ENCODE results near the gene FRAS1. TPM values are rescaled to one million over a fixed set of nuclear protein-coding genes. Genes with fewer than 3 reads are reported as not detected.
"Not testable (repeated sequence)": the region's sequence is repeated elsewhere in the genome, so short reads cannot be mapped to it uniquely, and the experiment has no call there.

Gene FRAS1
- total and polyA plus RNA-seq, 4 donors, result 0.08 to 1.4 (median 0.87) TPM; not detected in 1

GRCh38 chr4:78441756-78442155 lies 384.6 kb downstream of the FRAS1 start:
- Histone ChIP-seq H3K27ac (ENCODE audit: low read depth in 1 of 2, low read length in 2 of 2) (no peak overlapping the region), H3K4me1 (ENCODE audit: control insufficient read depth in 1 of 2, insufficient read depth in 2 of 2, low read length in 2 of 2) (no peaks in the 10 kb centered on the region), H3K36me3 (ENCODE audit: control insufficient read depth in 1 of 2, insufficient read depth in 2 of 2, low read length in 1 of 2) (no peaks in the 10 kb centered on the region), H3K27me3 (ENCODE audit: control insufficient read depth in 1 of 2, insufficient read depth in 2 of 2, low read length in 1 of 2) (no peaks in the 10 kb centered on the region), H3K4me3 (ENCODE audit: low read length in 2 of 2) (no peak overlapping the region), H3K9me3 (ENCODE audit: control insufficient read depth, low read length) (no peaks in the 10 kb centered on the region)
- no peak for ATAC-seq (ENCODE audit: low FRiP score)
- WGBS, 2 donors, result 76 to 85% methylated on average over 2 of the region's 2 CpGs
- intact Hi-C loops (cut with DNase I), result no loop called here
- no peak for DNase-seq

GRCh38 chr4:78446619-78447018 lies 389.5 kb downstream of the FRAS1 start:
- 93% methylated on average over 5 of the region's 5 CpGs for WGBS, 2 donors
- DNase-seq (no peak), ATAC-seq (ENCODE audit: low FRiP score) (no peak)
- Histone ChIP-seq H3K9me3 (ENCODE audit: control insufficient read depth, low read length) (no peaks in the 10 kb centered on the region), H3K4me1 (ENCODE audit: control insufficient read depth in 1 of 2, insufficient read depth in 2 of 2, low read length in 2 of 2) (no peaks in the 10 kb centered on the region), H3K27ac (ENCODE audit: low read depth in 1 of 2, low read length in 2 of 2) (no peak overlapping the region), H3K36me3 (ENCODE audit: control insufficient read depth in 1 of 2, insufficient read depth in 2 of 2, low read length in 1 of 2) (no peaks in the 10 kb centered on the region), H3K27me3 (ENCODE audit: control insufficient read depth in 1 of 2, insufficient read depth in 2 of 2, low read length in 1 of 2) (no peaks in the 10 kb centered on the region), H3K4me3 (ENCODE audit: low read length in 2 of 2) (no peak overlapping the region)
- intact Hi-C loops (cut with DNase I), result no loop called here

DNA sequence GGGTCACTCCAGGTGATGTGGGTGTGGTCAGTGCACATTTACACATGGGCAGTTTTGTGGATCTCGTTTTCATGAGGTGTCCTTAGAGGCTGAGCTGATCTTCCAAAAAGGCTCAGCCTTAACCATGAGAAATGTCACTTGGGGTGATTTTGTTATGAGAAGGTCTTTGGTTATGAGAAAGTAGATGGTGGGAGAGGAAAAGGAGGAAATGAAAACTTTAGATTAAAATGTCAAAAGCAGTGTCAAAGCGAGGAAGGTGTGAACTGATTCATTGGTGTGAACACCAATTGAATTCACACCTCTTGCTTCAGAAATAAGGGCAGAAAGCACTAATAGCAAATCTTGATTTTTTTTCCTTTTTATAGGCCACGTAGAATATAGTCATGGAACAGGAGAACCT lies 394.3 kb downstream of the FRAS1 start:
- H3K9me3 ChIP-seq (ENCODE audit: control insufficient read depth, low read length), result peaks cover 1% of the 10 kb centered on the region
- DNase-seq (no peak), ATAC-seq (ENCODE audit: low FRiP score) (no peak)
- H3K27ac ChIP-seq (ENCODE audit: low read depth in 1 of 2, low read length in 2 of 2), result no peak overlapping the region
- intact Hi-C loops (cut with DNase I), result no loop called here
- no peak overlapping the region for H3K4me3 ChIP-seq (ENCODE audit: low read length in 2 of 2)
- H3K4me1 ChIP-seq (ENCODE audit: control insufficient read depth in 1 of 2, insufficient read depth in 2 of 2, low read length in 2 of 2), result no peaks in the 10 kb centered on the region
- H3K36me3 ChIP-seq (ENCODE audit: control insufficient read depth in 1 of 2, insufficient read depth in 2 of 2, low read length in 1 of 2), result peaks cover 0 to 2% of the 10 kb centered on the region in 2 donors
- WGBS, 2 donors, result 66 to 80% methylated on average over 3 of the region's 3 CpGs
- no peaks in the 10 kb centered on the region for H3K27me3 ChIP-seq (ENCODE audit: control insufficient read depth in 1 of 2, insufficient read depth in 2 of 2, low read length in 1 of 2)

- no peak for DNase-seq
- no peaks in the 10 kb centered on the region for H3K4me1 ChIP-seq (ENCODE audit: control insufficient read depth in 1 of 2, insufficient read depth in 2 of 2, low read length in 2 of 2)
- 81 to 87% methylated on average over 3 of the region's 3 CpGs for WGBS, 2 donors
These were observed 396.9 kb downstream of the FRAS1 start for GRCh38 chr4:78454016-78454415.

GRCh38 chr4:78457751-78458150 lies 400.6 kb downstream of the FRAS1 start:
- H3K4me1 ChIP-seq (ENCODE audit: control insufficient read depth in 1 of 2, insufficient read depth in 2 of 2, low read length in 2 of 2), result no peaks in the 10 kb centered on the region
- H3K4me3 ChIP-seq (ENCODE audit: low read length in 2 of 2), result no peak overlapping the region
- intact Hi-C loops (cut with DNase I), result no loop called here
- DNase-seq (no peak), ATAC-seq (ENCODE audit: low FRiP score) (no peak)
- no peak overlapping the region for H3K27ac ChIP-seq (ENCODE audit: low read depth in 1 of 2, low read length in 2 of 2)
- peaks cover 1% of the 10 kb centered on the region for H3K9me3 ChIP-seq (ENCODE audit: control insufficient read depth, low read length)
- H3K27me3 ChIP-seq (ENCODE audit: control insufficient read depth in 1 of 2, insufficient read depth in 2 of 2, low read length in 1 of 2), result no peaks in the 10 kb centered on the region
- H3K36me3 ChIP-seq (ENCODE audit: control insufficient read depth in 1 of 2, insufficient read depth in 2 of 2, low read length in 1 of 2), result no peaks in the 10 kb centered on the region
- 62 to 77% methylated on average over 3 of the region's 3 CpGs for WGBS, 2 donors

More at GRCh38 chr4:78454016-78454415, 396.9 kb downstream of the FRAS1 start:
- intact Hi-C loops (cut with DNase I), result no loop called here
- no peak overlapping the region for H3K27ac ChIP-seq (ENCODE audit: low read depth in 1 of 2, low read length in 2 of 2)
- no peak overlapping the region for H3K4me3 ChIP-seq (ENCODE audit: low read length in 2 of 2)
- peaks cover 0 to 2% of the 10 kb centered on the region in 2 donors for H3K36me3 ChIP-seq (ENCODE audit: control insufficient read depth in 1 of 2, insufficient read depth in 2 of 2, low read length in 1 of 2)
- H3K9me3 ChIP-seq (ENCODE audit: control insufficient read depth, low read length), result peaks cover 1% of the 10 kb centered on the region
- no peak for ATAC-seq (ENCODE audit: low FRiP score)
- H3K27me3 ChIP-seq (ENCODE audit: control insufficient read depth in 1 of 2, insufficient read depth in 2 of 2, low read length in 1 of 2), result no peaks in the 10 kb centered on the region

DNA sequence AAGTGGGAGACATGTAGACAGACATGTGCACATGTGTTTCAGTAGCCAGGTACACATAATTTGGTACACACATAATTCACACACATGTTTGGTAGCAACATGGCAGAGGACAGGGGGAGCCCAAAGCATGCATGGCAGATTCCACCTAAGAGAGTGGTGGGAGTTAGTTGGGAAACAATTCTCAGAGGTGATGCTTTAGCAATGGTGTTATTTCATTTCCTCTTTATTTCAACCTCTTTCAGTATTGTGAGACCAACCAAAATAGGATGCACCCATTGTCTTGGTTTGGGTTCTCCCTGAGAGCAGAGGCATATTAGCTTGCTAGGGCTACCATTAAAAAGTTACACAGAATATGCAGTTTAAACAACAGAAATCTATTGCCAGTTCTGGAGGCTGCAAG lies 402.2 kb downstream of the FRAS1 start:
- DNase-seq (no peak), ATAC-seq (ENCODE audit: low FRiP score) (no peak)
- Histone ChIP-seq H3K4me1 (ENCODE audit: control insufficient read depth in 1 of 2, insufficient read depth in 2 of 2, low read length in 2 of 2) (no peaks in the 10 kb centered on the region), H3K4me3 (ENCODE audit: low read length in 2 of 2) (no peak overlapping the region), H3K9me3 (ENCODE audit: control insufficient read depth, low read length) (no peaks in the 10 kb centered on the region), H3K36me3 (ENCODE audit: control insufficient read depth in 1 of 2, insufficient read depth in 2 of 2, low read length in 1 of 2) (no peaks in the 10 kb centered on the region), H3K27ac (ENCODE audit: low read depth in 1 of 2, low read length in 2 of 2) (no peak overlapping the region), H3K27me3 (ENCODE audit: control insufficient read depth in 1 of 2, insufficient read depth in 2 of 2, low read length in 1 of 2) (no peaks in the 10 kb centered on the region)
- intact Hi-C loops (cut with DNase I), result no loop called here

DNA sequence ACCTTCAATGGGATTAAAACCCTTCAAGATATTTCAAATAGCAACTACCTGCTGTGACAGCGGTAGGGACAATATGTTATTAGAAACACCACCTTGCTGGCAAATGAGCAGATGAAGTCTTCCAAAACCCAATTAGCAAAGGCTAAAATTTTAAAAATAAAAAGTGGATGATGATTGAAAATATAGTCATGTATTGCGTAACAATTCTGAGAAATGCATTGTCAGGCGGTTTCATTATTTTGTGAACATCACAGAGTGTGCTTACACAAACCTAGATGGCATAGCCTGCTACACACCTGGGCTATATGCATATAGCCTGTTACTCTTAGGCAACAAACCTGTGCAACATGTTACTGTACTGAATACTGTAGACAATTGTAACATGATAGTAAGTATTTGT lies 403.2 kb downstream of the FRAS1 start:
- Histone ChIP-seq H3K27me3 (ENCODE audit: control insufficient read depth in 1 of 2, insufficient read depth in 2 of 2, low read length in 1 of 2) (no peaks in the 10 kb centered on the region), H3K9me3 (ENCODE audit: control insufficient read depth, low read length) (no peaks in the 10 kb centered on the region), H3K4me3 (ENCODE audit: low read length in 2 of 2) (no peak overlapping the region), H3K4me1 (ENCODE audit: control insufficient read depth in 1 of 2, insufficient read depth in 2 of 2, low read length in 2 of 2) (no peaks in the 10 kb centered on the region), H3K36me3 (ENCODE audit: control insufficient read depth in 1 of 2, insufficient read depth in 2 of 2, low read length in 1 of 2) (no peaks in the 10 kb centered on the region), H3K27ac (ENCODE audit: low read depth in 1 of 2, low read length in 2 of 2) (no peak overlapping the region)
- intact Hi-C loops (cut with DNase I), result no loop called here
- ATAC-seq (ENCODE audit: low FRiP score) (no peak), DNase-seq (no peak)
- 98% methylated on average over 3 of the region's 3 CpGs for WGBS, 2 donors

DNA sequence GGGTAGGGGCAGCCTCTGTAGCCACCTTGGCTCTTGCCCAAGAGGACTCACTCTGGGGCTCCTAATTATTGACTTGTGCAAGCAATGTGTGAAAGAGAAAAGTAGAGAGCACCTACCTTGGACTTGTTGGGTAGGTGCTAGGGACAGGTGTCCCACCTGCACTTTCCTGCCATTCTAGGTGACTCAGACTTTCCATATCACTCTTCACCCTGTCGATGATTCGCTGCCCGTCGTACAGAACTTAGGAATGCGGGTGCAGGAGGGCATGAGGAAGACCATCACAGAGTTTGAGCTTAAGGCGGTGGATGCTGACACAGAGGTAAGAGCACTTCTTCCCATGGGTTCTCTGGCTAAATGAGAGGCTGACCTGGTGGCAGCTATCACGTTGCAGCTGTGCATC lies 407.1 kb downstream of the FRAS1 start:
- H3K4me1 ChIP-seq (ENCODE audit: control insufficient read depth in 1 of 2, insufficient read depth in 2 of 2, low read length in 2 of 2), result no peaks in the 10 kb centered on the region
- no peak for ATAC-seq (ENCODE audit: low FRiP score)
- H3K4me3 ChIP-seq (ENCODE audit: low read length in 2 of 2), result no peak overlapping the region
- H3K27ac ChIP-seq (ENCODE audit: low read depth in 1 of 2, low read length in 2 of 2), result no peak overlapping the region
- DNase-seq, result no peak
- intact Hi-C loops (cut with DNase I), result no loop called here
- WGBS, 2 donors, result 79 to 85% methylated on average over 7 of the region's 7 CpGs
- no peaks in the 10 kb centered on the region for H3K9me3 ChIP-seq (ENCODE audit: control insufficient read depth, low read length)
- H3K36me3 ChIP-seq (ENCODE audit: control insufficient read depth in 1 of 2, insufficient read depth in 2 of 2, low read length in 1 of 2), result no peaks in the 10 kb centered on the region
- no peaks in the 10 kb centered on the region for H3K27me3 ChIP-seq (ENCODE audit: control insufficient read depth in 1 of 2, insufficient read depth in 2 of 2, low read length in 1 of 2)

- H3K36me3 ChIP-seq (ENCODE audit: control insufficient read depth in 1 of 2, insufficient read depth in 2 of 2, low read length in 1 of 2); H3K4me1 ChIP-seq (ENCODE audit: control insufficient read depth in 1 of 2, insufficient read depth in 2 of 2, low read length in 2 of 2); H3K9me3 ChIP-seq (ENCODE audit: control insufficient read depth, low read length); H3K27me3 ChIP-seq (ENCODE audit: control insufficient read depth in 1 of 2, insufficient read depth in 2 of 2, low read length in 1 of 2); H3K4me3 ChIP-seq (ENCODE audit: low read length in 2 of 2); ATAC-seq (ENCODE audit: low FRiP score); H3K27ac ChIP-seq (ENCODE audit: low read depth in 1 of 2, low read length in 2 of 2); intact Hi-C loops (cut with DNase I); DNase-seq: not testable (repeated sequence)
- WGBS, 2 donors, result 0 to 97% methylated on average over 1 of the region's 1 CpG
These were observed 410.1 kb downstream of the FRAS1 start for GRCh38 chr4:78467223-78467622.

All from aorta (tissue), 5 donors.